Measurements from ENCODE around the gene KIF4B.

DNA sequence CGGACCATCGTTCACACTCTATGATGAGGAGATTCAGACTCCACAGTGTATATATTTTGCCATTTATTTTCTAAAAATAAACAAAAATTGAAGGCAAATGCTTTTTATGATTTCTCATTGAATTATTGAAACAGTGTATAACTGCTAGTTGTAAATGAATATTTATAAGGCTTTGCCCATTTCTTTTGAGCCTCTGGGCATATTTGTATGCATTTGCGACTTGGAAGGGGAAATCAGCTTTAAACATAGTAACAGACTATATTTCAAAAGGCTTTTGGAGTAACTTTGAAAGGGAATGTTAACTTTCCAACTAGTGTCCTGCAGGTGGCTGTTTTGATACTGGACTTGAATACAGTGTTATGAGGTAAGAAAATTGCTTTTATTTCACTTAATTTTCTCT is 46.7 kb upstream of the KIF4B start:
- TF ChIP-seq SUZ12 (IDR thresholded peaks at IDR 0.05; ENCODE audit: extremely low read depth, insufficient read depth, insufficient read length), result no peak
- no peak for TF ChIP-seq ZNF274 (IDR thresholded peaks at IDR 0.05; ENCODE audit: low read depth, low read length)
- TF ChIP-seq YY1 (IDR thresholded peaks at IDR 0.05; ENCODE audit: insufficient read depth, insufficient read length), result no peak

All from NT2/D1 (cell line).